ENCODE results near the gene MXRA7. TPM values are rescaled to one million over a fixed set of nuclear protein-coding genes. Genes with fewer than 3 reads are reported as not detected.
A peak's percentile ranks its signal among the peaks of the same experiment; 100 is the strongest.

MXRA7 gene
- total RNA-seq, 1 experiment from 2014 or later, result 33.6 TPM

GRCh38 chr17:76689859-76690258, 20.9 kb downstream of the MXRA7 start:
- no TSS peak for BruUV-seq (replicated peaks)
- POLR2A ChIA-PET, result no interaction called here
- TF ChIP-seq CTCF (IDR thresholded peaks at IDR 0.05; ENCODE audit: unreplicated experiment), result no peak
- Mint-ChIP-seq H3K9me3 (ENCODE audit: unreplicated experiment) (no peaks in the 10 kb centered on the region), H3K27me3 (ENCODE audit: insufficient read depth, unreplicated experiment) (peaks cover 9% of the 10 kb centered on the region), H3K27ac (ENCODE audit: low read depth, unreplicated experiment) (no peak overlapping the region), H3K4me3 (ENCODE audit: unreplicated experiment) (no peak overlapping the region), H3K4me1 (ENCODE audit: insufficient read depth, unreplicated experiment) (peaks cover 8% of the 10 kb centered on the region), H3K36me3 (ENCODE audit: insufficient read depth, unreplicated experiment) (peaks cover 6% of the 10 kb centered on the region)
- intact Hi-C loops (cut with micrococcal nuclease), result no loop called here
- CTCF ChIA-PET, result interaction anchor here (0.7 kb wide), 2 partner anchors 33 to 269 kb away, joined by 3 read pairs; no protein-coding TSS in a partner anchor
- DNase-seq (ENCODE audit: unreplicated experiment), result no peak

- Mint-ChIP-seq H3K4me1 (ENCODE audit: insufficient read depth, unreplicated experiment) (peaks cover 8% of the 10 kb centered on the region), H3K27ac (ENCODE audit: low read depth, unreplicated experiment) (peak overlapping the region; percentile 20), H3K9me3 (ENCODE audit: unreplicated experiment) (no peaks in the 10 kb centered on the region), H3K27me3 (ENCODE audit: insufficient read depth, unreplicated experiment) (peaks cover 9% of the 10 kb centered on the region), H3K4me3 (ENCODE audit: unreplicated experiment) (peak overlapping the region; percentile 52), H3K36me3 (ENCODE audit: insufficient read depth, unreplicated experiment) (peaks cover 6% of the 10 kb centered on the region)
- intact Hi-C loops (cut with micrococcal nuclease), result no loop called here
- ChIA-PET CTCF (interaction anchor here (1.4 kb wide), 1 partner anchor 26 kb away, joined by 3 read pairs; no protein-coding TSS in a partner anchor), POLR2A (interaction anchor here (0.7 to 1.0 kb wide), 2 partner anchors 28 to 253 kb away, joined by 3 read pairs; no protein-coding TSS in a partner anchor)
- BruUV-seq (replicated peaks), result no TSS peak
- DNase-seq (ENCODE audit: unreplicated experiment), result peak; percentile 17
- TF ChIP-seq CTCF (IDR thresholded peaks at IDR 0.05; ENCODE audit: unreplicated experiment), result no peak
Observed at GRCh38 chr17:76688165-76688622, 22.6 kb downstream of the MXRA7 start.

- H3K4me1 Mint-ChIP-seq (ENCODE audit: insufficient read depth, unreplicated experiment), result peaks cover 8% of the 10 kb centered on the region
- intact Hi-C loops (cut with micrococcal nuclease), result no loop called here
- CTCF ChIA-PET, result interaction anchor here (0.6 to 1.4 kb wide), 2 partner anchors 27 to 72 kb away, joined by 3 read pairs; no protein-coding TSS in a partner anchor
Observed at GRCh38 chr17:76687298-76688164, 23.2 kb downstream of the MXRA7 start.

More at GRCh38 chr17:76687298-76688164, 23.2 kb downstream of the MXRA7 start:
- Mint-ChIP-seq H3K9me3 (ENCODE audit: unreplicated experiment) (no peaks in the 10 kb centered on the region), H3K4me3 (ENCODE audit: unreplicated experiment) (no peak overlapping the region), H3K27ac (ENCODE audit: low read depth, unreplicated experiment) (peak overlapping the region; percentile 20), H3K36me3 (ENCODE audit: insufficient read depth, unreplicated experiment) (peaks cover 6% of the 10 kb centered on the region), H3K27me3 (ENCODE audit: insufficient read depth, unreplicated experiment) (peaks cover 9% of the 10 kb centered on the region)
- no peak for DNase-seq (ENCODE audit: unreplicated experiment)
- POLR2A ChIA-PET, result interaction anchor here (0.9 kb wide), 1 partner anchor 16 kb away, joined by 3 read pairs; no protein-coding TSS in a partner anchor
- no peak for TF ChIP-seq CTCF (IDR thresholded peaks at IDR 0.05; ENCODE audit: unreplicated experiment)
- no TSS peak for BruUV-seq (replicated peaks)
